Nephron (organoid): ENCODE measurements around the gene OCA2.

Experiments used
- H3K27ac Mint-ChIP-seq, 3 experiments: 2 replicates each; pipeline ENCODE4 v1.8.0; 2020; ENCODE audit warnings: mixed read lengths in 3 of 3, mild to moderate bottlenecking in 2 of 3, moderate library complexity in 1 of 3
- H3K27me3 Mint-ChIP-seq: 2 replicates; pipeline ENCODE4 v1.8.0; 2021; ENCODE audit warnings: low read depth, mild to moderate bottlenecking, moderate library complexity, mixed read lengths
- H3K36me3 Mint-ChIP-seq: 2 replicates; pipeline ENCODE4 v1.8.0; 2020; ENCODE audit warnings: low read depth, mixed read lengths
- H3K4me1 Mint-ChIP-seq: 2 replicates; pipeline ENCODE4 v1.8.0; 2020; ENCODE audit warnings: mixed read lengths
- H3K4me3 Mint-ChIP-seq, 3 experiments: 2 replicates each; pipeline ENCODE4 v1.8.0; 2020; ENCODE audit warnings: mild to moderate bottlenecking in 3 of 3, mixed read lengths in 3 of 3, moderate library complexity in 2 of 3
- H3K9me3 Mint-ChIP-seq: 2 replicates; pipeline ENCODE4 v1.8.0; 2020; ENCODE audit warnings: mixed read lengths
- TF ChIP-seq, protein P1 (sequence below), 3 experiments: fragments of 200-600 bp; sonication (generic); IDR thresholded peaks; one replicate each; pipeline ENCODE4 v1.5.0; 2021; ENCODE audit warnings: antibody characterized with exemption in 3 of 3; ENCODE audit not compliant: unreplicated experiment in 3 of 3

The OCA2 gene

DNA sequence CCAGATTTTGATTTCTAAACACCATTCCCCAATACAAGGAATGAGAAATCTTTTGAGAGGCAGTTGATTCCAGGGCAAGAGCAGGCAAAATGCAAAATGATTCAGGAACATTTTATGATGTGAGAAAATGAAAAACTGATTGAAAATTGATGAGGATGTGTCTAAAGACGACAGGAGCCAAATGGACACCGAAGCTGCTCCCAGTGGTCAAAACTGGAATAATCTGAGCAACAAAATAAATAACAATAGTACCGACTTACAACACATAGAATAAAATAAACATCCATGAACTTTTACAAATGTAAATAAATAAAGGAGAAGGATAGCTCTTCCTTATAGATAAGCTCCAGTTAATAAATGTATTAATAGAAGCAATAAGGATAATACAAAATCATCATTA, 186.8 kb downstream of the OCA2 start:
- no peaks in the 10 kb centered on the region for H3K36me3 Mint-ChIP-seq
- no peak overlapping the region for H3K4me3 Mint-ChIP-seq
- H3K9me3 Mint-ChIP-seq = peaks cover 32% of the 10 kb centered on the region
- no peak overlapping the region for H3K27ac Mint-ChIP-seq
- no peaks in the 10 kb centered on the region for H3K4me1 Mint-ChIP-seq
- no peaks in the 10 kb centered on the region for H3K27me3 Mint-ChIP-seq
- TF ChIP-seq, protein P1, sequence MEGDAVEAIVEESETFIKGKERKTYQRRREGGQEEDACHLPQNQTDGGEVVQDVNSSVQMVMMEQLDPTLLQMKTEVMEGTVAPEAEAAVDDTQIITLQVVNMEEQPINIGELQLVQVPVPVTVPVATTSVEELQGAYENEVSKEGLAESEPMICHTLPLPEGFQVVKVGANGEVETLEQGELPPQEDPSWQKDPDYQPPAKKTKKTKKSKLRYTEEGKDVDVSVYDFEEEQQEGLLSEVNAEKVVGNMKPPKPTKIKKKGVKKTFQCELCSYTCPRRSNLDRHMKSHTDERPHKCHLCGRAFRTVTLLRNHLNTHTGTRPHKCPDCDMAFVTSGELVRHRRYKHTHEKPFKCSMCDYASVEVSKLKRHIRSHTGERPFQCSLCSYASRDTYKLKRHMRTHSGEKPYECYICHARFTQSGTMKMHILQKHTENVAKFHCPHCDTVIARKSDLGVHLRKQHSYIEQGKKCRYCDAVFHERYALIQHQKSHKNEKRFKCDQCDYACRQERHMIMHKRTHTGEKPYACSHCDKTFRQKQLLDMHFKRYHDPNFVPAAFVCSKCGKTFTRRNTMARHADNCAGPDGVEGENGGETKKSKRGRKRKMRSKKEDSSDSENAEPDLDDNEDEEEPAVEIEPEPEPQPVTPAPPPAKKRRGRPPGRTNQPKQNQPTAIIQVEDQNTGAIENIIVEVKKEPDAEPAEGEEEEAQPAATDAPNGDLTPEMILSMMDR (IDR thresholded peaks at IDR 0.05; ENCODE audit: unreplicated experiment in 3 of 3) = no peak

DNA sequence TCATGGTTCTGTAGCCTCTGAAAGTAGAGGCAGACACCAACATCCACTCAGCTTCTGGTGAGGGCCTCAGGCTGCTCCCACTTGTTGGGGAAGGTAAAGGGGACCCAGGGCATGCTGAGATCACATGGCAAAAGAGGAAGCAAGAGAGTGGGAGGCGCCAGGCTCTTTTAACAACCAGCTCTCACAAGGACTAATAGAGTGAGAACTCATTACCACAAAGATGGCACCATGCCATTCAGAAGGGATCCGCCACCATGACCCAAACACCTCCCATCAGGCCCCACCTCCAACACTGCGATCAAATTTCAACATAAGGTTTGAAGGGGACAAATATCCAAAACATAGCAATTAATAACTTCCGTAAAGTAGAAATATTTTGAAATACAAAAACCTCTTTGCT, 192.3 kb downstream of the OCA2 start:
- TF ChIP-seq, protein P1 (IDR thresholded peaks at IDR 0.05; ENCODE audit: unreplicated experiment in 3 of 3) = no peak

DNA sequence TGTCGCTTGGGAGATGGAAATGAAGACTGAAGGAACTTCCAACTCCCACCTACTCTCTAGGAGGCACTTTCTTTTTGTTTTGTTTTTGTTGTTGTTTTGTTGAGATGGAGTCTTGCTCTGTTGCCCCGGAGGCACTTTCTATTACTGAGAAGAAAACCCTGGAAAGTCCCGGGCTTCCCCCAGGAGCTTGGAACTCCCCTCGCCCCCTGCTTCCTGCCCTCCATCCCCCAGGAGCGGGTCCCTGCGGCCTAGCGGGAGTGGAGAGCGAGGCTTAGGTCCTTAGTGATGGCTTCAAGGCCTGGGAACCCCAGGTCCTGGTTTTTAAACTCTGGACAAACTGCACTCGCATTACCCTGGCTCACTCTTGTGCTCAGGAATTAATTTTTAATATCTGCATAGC, 195.7 kb downstream of the OCA2 start:
- TF ChIP-seq, protein P1 (IDR thresholded peaks at IDR 0.05; ENCODE audit: unreplicated experiment in 3 of 3) = no peak
- Mint-ChIP-seq H3K27ac (no peak overlapping the region), H3K4me1 (no peaks in the 10 kb centered on the region), H3K9me3 (peaks cover 18% of the 10 kb centered on the region), H3K4me3 (no peak overlapping the region), H3K27me3 (no peaks in the 10 kb centered on the region), H3K36me3 (peaks cover 1% of the 10 kb centered on the region)

More for the DNA sequence above, 192.3 kb downstream of the OCA2 start:
- no peaks in the 10 kb centered on the region for H3K27me3 Mint-ChIP-seq
- no peaks in the 10 kb centered on the region for H3K4me1 Mint-ChIP-seq
- no peaks in the 10 kb centered on the region for H3K36me3 Mint-ChIP-seq
- peaks cover 32% of the 10 kb centered on the region for H3K9me3 Mint-ChIP-seq
- H3K27ac Mint-ChIP-seq = no peak overlapping the region
- H3K4me3 Mint-ChIP-seq = no peak overlapping the region

DNA sequence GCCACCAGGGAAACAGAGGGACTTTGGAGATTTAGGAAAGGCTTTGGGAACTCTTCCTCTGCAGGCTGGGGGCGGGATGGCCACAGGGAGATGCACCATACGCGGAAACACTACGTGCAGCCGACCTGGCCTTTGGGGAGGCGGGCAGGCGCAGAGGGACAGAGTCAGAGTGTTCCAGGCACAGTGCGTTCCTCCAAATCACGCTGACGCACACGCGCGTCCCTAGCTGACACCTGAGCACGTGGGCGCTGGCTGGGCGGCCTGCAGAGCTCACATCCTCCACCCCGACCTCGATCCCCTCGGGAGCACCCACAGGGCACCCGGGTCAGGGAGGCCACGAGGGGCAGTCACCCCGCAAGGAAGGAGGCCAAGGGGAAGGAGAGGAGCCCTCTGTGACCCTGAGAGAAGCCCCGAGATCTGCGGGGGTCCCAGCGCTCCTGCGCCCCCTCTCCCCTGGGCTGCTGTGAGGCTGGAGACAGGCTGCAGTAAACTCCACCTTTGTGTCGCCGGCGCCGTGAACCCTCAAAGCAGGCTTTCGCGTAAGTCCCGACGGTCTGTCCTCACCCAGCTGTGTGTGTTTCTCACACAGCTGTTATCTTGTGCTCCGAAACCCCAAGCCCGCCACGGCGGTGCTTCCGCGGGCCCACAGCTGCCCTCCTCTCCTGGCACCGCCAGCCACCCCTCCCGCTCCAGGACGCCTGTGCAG, 196.3 kb downstream of the OCA2 start:
- H3K27me3 Mint-ChIP-seq = no peaks in the 10 kb centered on the region
- no peaks in the 10 kb centered on the region for H3K4me1 Mint-ChIP-seq
- H3K27ac Mint-ChIP-seq = no peak overlapping the region
- peaks cover 3% of the 10 kb centered on the region for H3K36me3 Mint-ChIP-seq
- TF ChIP-seq, protein P1 (IDR thresholded peaks at IDR 0.05; ENCODE audit: unreplicated experiment in 3 of 3) = no peak
- no peak overlapping the region for H3K4me3 Mint-ChIP-seq
- H3K9me3 Mint-ChIP-seq = peaks cover 16% of the 10 kb centered on the region

DNA sequence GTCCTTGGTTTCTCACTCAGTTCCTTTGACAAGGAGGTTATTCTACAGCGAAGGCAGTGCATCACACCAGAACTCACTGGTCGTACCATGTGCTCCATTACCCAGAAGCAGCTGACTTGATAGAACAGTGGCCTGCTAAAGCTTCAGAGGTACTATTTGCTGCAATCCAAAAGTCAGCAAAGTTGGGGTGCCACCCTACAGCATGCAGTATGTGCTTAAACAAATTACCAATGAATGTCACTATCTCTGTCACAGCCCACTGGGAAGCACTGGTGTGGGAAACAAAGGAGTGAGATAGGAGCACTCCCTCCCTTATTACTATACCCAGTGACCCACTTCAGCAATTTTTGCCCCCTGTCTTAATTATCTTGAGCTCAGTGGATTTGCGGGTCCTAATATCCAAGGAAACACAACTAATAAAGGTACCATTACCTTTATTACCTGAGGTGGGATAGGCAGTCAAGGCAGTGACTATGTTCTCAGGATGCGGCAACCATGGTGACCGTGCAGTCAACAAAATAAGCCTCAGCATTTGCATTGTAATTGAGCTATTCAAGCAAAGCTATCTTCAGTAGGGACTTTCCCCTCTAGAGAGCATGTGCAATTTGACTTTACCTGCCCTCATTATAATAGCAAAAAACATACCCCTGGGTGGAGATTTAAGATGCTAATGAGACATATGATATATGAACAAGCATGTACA, 199.4 kb downstream of the OCA2 start:
- no peak overlapping the region for H3K27ac Mint-ChIP-seq
- peaks cover 11% of the 10 kb centered on the region for H3K36me3 Mint-ChIP-seq
- no peak overlapping the region for H3K4me3 Mint-ChIP-seq
- H3K27me3 Mint-ChIP-seq = no peaks in the 10 kb centered on the region
- TF ChIP-seq, protein P1 (IDR thresholded peaks at IDR 0.05; ENCODE audit: unreplicated experiment in 3 of 3) = no peak
- H3K4me1 Mint-ChIP-seq = no peaks in the 10 kb centered on the region
- H3K9me3 Mint-ChIP-seq = peaks cover 14% of the 10 kb centered on the region
